GM12873 (cell line): Measurements from ENCODE around the gene VAV2.

Experiments
- CTCF ChIP-seq: IDR thresholded peaks from 2 replicates; pipeline ENCODE4 v1.5.1; 2012; ENCODE audit warnings: low read depth, mild to moderate bottlenecking, moderate library complexity, low read length, control low read depth; ENCODE audit not compliant: insufficient read depth; ENCODE audit errors: missing control alignments

Gene VAV2

DNA sequence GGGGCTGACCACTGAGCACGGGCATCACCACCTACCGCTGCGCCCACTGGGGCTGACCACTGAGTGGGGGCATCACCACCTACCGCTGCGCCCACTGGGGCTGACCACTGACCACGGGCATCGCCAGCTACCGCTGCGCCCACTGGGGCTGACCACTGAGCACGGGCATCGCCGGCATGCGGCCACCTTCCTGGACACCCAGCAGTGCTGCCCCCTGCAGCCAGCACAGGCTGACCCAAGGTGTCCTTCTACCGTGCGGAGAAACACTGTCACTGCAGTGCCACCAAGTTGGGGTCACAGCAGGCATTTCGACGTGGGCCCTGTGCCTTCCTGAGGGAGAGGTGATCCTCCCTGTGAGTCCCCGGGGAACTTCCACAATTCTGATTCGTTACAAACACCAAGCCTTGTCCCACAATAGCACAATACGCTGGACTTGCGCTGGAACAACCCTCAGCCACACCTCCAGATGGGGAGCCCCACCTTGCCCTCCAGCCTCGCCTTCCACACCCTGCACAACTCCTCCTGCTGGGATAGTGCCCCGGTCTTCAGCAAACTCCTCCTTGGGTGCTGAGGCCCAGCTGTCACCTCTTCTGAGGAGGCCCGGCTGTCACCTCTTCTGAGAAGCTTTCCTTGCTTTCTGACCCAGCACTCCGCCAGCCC, 163.7 kb downstream of the VAV2 start:
- TF ChIP-seq CTCF = no peak

DNA sequence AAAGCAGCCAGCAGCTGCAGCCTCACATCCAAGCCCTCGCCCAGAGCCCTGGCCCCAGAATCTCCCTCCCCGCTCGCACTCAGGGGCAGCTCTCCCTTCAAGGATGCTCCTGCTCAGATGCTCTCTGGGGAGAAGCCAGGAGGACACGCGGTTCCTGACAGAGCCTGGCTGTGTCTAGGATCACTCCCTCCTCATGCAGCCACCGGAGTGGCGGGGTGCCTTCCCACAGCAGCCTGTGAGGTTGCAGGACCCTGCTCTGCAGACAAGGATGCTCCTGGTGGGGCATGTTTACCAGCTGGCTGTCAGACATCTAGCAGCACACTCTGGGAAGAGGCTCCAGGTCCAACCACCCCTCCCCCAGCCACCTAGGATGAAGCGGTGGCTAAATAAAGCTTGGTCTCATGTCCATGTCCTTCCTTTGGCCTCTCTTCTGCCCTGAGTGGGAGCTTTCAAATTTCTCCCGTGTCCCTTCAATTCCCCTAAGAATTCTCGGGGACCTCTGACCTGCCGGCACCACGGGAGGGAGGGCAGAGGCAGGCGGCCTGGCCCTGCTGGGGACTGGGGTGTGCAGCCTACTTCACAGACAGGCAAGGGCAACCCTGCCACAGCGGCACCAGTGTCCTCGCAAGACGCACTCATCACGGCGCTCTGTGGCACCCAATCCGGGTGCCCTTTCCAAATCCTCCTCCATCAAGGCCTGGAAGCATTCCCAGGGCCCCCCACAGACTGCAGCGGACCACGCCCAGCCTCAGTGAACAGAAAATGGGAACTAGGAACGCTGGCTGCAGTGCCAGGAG, 165.6 kb downstream of the VAV2 start:
- TF ChIP-seq CTCF = no peak

DNA sequence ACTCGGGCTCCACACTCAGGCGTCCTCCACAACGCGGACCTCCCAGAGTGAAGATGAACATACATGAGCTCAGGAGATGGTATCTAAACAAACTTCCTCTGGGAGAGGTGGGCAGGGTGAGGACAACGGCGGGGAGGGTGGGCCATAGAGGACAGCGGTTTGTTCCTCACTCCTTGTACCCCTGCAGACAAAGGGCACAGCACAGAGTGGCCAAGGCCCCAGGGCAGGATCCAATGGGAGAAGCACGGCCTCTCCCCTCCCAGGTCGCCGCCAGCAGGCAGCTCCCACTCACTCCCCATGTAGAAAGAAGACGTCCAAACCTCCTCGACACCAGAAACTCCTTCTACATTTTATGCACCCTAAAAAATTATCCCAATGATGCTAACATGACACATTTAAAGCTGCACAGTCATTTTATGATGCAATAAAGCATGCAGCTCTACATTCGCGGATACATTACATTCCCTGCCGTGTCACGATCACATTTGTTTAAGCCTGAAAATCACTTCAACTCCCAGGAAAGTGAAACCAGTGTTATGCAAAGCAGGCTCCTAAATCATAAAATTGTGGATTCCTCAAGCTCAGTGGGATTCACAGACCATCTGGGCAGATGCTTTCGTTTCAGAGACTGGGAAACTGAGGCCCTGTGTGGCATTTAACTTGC, 166.4 kb downstream of the VAV2 start:
- TF ChIP-seq CTCF = no peak

GRCh38 chr9:133824802-133825186, 167.3 kb downstream of the VAV2 start:
- TF ChIP-seq CTCF = no peak

GRCh38 chr9:133824106-133824801, 167.9 kb downstream of the VAV2 start:
- TF ChIP-seq CTCF = no peak

- TF ChIP-seq CTCF = no peak
Observed at GRCh38 chr9:133823189-133824105, 168.7 kb downstream of the VAV2 start.
